Loucy (cell line): Measurements from ENCODE around the gene MOGAT3.

Experiments used
- H2AFZ ChIP-seq: fragments of 200-600 bp; sonication (generic); 2 replicates; pipeline ENCODE4 v1.6.0; 2016; ENCODE audit warnings: antibody characterized with exemption, mild to moderate bottlenecking, low read length, moderate library complexity
- H3F3A ChIP-seq: fragments of 200-600 bp; 2 replicates; pipeline ENCODE4 v1.6.0; 2016; ENCODE audit warnings: antibody characterized with exemption, low read depth, mild to moderate bottlenecking
- H3K27me3 ChIP-seq: fragments of 200-600 bp; sonication (generic); 2 replicates; pipeline ENCODE4 v1.6.1; 2014; ENCODE audit warnings: low read length, mild to moderate bottlenecking; ENCODE audit not compliant: insufficient read depth, poor library complexity, severe bottlenecking
- H3K36me3 ChIP-seq: fragments of 200-600 bp; sonication (generic); 2 replicates; pipeline ENCODE4 v1.6.1; 2016; ENCODE audit warnings: low read length; ENCODE audit not compliant: insufficient read depth
- H3K4me1 ChIP-seq: fragments of 200-600 bp; sonication (generic); 2 replicates; pipeline ENCODE4 v1.5.1; 2014; ENCODE audit warnings: low read length, mild to moderate bottlenecking; ENCODE audit not compliant: insufficient read depth, poor library complexity, severe bottlenecking
- H3K4me2 ChIP-seq: fragments of 200-600 bp; sonication (generic); 2 replicates; pipeline ENCODE4 v1.6.0; 2014; ENCODE audit warnings: antibody characterized with exemption, low read length, low read depth, mild to moderate bottlenecking; ENCODE audit not compliant: poor library complexity, severe bottlenecking
- H3K4me3 ChIP-seq: fragments of 200-600 bp; sonication (generic); 2 replicates; pipeline ENCODE4 v1.5.1; 2014; ENCODE audit warnings: low read length, mild to moderate bottlenecking, mixed read lengths; ENCODE audit not compliant: poor library complexity, severe bottlenecking
- H3K79me2 ChIP-seq: fragments of 200-600 bp; sonication (generic); 2 replicates; pipeline ENCODE4 v1.6.1; 2014; ENCODE audit warnings: low read length; ENCODE audit not compliant: insufficient read depth
- H3K9ac ChIP-seq: fragments of 200-600 bp; sonication (generic); 2 replicates; pipeline ENCODE4 v1.6.0; 2014; ENCODE audit warnings: mild to moderate bottlenecking, low read depth, low read length, moderate library complexity; ENCODE audit not compliant: poor library complexity, severe bottlenecking
- H3K9me2 ChIP-seq: fragments of 200-600 bp; sonication (generic); replicated peaks from 2 replicates; pipeline ENCODE4 v1.6.1; 2016; ENCODE audit warnings: low read depth, low read length, mixed read lengths
- H3K9me3 ChIP-seq: fragments of 200-600 bp; sonication (generic); 2 replicates; pipeline ENCODE4 v1.6.1; 2014; ENCODE audit warnings: mild to moderate bottlenecking, antibody characterized with exemption, low read length, low read depth; ENCODE audit not compliant: insufficient read depth
- H4K20me1 ChIP-seq: fragments of 200-600 bp; sonication (generic); 2 replicates; pipeline ENCODE4 v1.6.0; 2014; ENCODE audit warnings: antibody characterized with exemption, low read length, mild to moderate bottlenecking; ENCODE audit not compliant: insufficient read depth, poor library complexity, severe bottlenecking
- EZH2phosphoT487 ChIP-seq: fragments of 200-600 bp; IDR thresholded peaks from 2 replicates; pipeline ENCODE4 v1.6.1; 2018; ENCODE audit warnings: antibody characterized with exemption, mild to moderate bottlenecking, moderate library complexity, borderline replicate concordance
- TF ChIP-seq, protein P1 (sequence below): fragments of 200-600 bp; sonication (generic); conservative IDR thresholded peaks from 2 replicates; pipeline ENCODE4 v1.5.1; 2014; ENCODE audit warnings: mild to moderate bottlenecking, antibody characterized with exemption, low read length

Gene MOGAT3

DNA sequence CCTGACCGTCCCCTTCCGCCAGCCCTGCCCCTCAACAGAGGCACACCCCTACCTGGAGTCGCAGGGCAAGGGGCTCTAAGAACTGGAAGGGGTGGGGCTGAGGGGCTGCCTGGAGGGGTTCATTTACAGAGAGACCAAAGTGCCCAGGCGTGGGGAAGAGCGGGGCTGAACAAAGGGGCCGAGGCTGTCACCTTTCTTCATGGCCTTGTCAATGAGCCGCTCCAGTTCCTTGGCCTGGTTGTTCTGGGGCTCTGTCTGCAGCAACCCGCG, 39.0 kb upstream of the MOGAT3 start:
- no peak overlapping the region for H2AFZ ChIP-seq
- H3K4me1 ChIP-seq: peaks cover 7% of the 10 kb centered on the region
- H3K79me2 ChIP-seq: peaks cover 25% of the 10 kb centered on the region
- no peaks in the 10 kb centered on the region for H3F3A ChIP-seq
- no peaks in the 10 kb centered on the region for H3K36me3 ChIP-seq
- no peaks in the 10 kb centered on the region for H3K27me3 ChIP-seq
- no peak overlapping the region for H3K4me2 ChIP-seq
- peaks cover 10% of the 10 kb centered on the region for H4K20me1 ChIP-seq
- H3K9ac ChIP-seq: no peak overlapping the region
- no peaks in the 10 kb centered on the region for H3K9me2 ChIP-seq
- no peaks in the 10 kb centered on the region for H3K9me3 ChIP-seq
- TF ChIP-seq EZH2phosphoT487: no peak
- H3K4me3 ChIP-seq: no peak overlapping the region

DNA sequence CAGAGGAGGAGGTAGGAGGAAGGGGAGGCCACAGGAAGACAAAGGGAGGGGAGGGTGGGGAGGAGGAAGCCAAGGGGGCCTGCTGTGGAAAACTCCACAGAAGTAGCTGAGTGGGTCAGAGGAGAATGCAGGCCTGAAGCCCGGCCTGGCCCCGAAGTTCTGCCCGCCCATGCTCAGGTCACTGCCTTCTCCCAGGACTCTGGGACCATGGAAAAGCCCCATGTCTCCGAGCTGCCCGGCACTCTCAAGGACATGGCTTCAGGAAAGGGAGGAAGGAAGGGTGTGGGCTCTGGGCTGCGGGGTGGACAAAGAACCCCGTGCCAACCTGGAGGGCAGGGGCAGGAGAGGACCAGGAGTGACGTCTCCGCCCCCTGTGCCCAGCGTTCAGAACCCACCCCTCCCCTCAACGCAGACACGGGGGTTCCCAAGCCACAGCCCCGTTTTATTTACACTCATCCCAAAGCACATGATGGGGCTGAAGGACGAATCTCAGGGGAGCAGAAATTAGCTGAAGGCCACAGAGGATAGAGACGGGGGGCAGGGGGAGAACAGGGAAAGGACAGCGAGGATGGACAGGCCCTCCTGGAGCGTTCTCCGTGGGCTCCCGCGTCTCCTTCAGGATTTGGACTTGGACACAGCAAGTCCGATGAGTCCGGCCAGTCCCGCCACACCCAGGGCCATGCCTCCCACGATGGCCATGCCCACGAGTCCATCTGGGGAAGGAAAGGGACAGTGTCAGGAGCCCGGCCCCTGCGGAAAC, 38.5 kb upstream of the MOGAT3 start:
- H3K27me3 ChIP-seq: no peaks in the 10 kb centered on the region
- no peak overlapping the region for H3K4me2 ChIP-seq
- no peaks in the 10 kb centered on the region for H3K36me3 ChIP-seq
- peaks cover 8% of the 10 kb centered on the region for H4K20me1 ChIP-seq
- H3K9me2 ChIP-seq: no peaks in the 10 kb centered on the region
- H3K4me3 ChIP-seq: no peak overlapping the region
- H3K79me2 ChIP-seq: peaks cover 24% of the 10 kb centered on the region
- peaks cover 7% of the 10 kb centered on the region for H3K4me1 ChIP-seq
- no peak overlapping the region for H2AFZ ChIP-seq
- TF ChIP-seq, protein P1, sequence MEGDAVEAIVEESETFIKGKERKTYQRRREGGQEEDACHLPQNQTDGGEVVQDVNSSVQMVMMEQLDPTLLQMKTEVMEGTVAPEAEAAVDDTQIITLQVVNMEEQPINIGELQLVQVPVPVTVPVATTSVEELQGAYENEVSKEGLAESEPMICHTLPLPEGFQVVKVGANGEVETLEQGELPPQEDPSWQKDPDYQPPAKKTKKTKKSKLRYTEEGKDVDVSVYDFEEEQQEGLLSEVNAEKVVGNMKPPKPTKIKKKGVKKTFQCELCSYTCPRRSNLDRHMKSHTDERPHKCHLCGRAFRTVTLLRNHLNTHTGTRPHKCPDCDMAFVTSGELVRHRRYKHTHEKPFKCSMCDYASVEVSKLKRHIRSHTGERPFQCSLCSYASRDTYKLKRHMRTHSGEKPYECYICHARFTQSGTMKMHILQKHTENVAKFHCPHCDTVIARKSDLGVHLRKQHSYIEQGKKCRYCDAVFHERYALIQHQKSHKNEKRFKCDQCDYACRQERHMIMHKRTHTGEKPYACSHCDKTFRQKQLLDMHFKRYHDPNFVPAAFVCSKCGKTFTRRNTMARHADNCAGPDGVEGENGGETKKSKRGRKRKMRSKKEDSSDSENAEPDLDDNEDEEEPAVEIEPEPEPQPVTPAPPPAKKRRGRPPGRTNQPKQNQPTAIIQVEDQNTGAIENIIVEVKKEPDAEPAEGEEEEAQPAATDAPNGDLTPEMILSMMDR: no peak
- no peak for TF ChIP-seq EZH2phosphoT487
- no peaks in the 10 kb centered on the region for H3F3A ChIP-seq
- no peak overlapping the region for H3K9ac ChIP-seq
- H3K9me3 ChIP-seq: no peaks in the 10 kb centered on the region

DNA sequence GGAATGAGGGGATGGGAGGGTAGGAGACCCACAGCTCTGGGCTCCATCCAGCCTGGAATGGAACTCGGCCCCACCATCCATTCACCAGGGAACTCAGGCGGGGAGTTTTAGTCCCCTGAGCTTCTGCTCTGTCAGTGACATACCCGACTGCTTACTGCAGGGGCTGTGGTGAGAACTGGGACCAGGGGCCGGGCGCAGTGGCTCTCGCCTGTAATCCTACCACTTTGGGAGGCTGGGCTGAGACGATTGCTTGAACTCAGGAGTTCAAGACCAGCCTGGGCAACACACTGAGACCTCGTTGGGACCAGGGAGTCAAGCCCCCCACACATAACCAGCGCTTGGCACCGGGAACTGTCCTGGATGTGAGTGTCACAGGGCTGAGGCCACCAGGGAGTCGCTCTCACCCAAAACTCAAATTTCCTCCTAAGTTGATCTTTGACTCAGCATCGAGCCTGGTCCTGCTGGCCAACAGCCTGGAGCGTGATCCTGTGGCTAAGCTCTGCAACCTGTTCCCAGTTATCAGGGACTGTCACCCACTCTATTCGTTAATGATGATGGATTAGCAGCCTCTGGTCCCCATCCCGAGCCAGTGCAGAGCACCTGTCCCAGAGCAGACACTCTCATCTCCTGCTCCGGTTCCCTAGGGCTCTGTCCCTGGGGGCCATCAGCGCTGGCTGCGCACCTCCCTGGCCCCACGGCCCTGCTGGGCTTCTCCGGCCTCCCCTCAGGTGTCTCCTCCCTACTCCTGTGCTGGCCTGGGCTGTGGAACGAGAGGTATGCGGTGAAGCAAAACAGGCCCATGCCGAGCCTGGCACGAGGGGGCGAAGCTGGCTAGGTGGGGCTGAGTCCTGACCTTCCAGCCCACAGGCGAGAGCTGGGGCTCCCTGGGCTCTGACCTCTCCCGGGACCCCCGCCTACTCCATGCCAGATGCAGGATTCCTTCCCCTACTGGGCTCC, 37.7 kb upstream of the MOGAT3 start:
- Histone ChIP-seq H3K27me3 (no peaks in the 10 kb centered on the region), H3K9me3 (no peaks in the 10 kb centered on the region), H3K4me3 (no peak overlapping the region), H3K9ac (no peak overlapping the region), H3K36me3 (no peaks in the 10 kb centered on the region), H3K4me2 (no peak overlapping the region), H3F3A (no peaks in the 10 kb centered on the region), H3K79me2 (peaks cover 15% of the 10 kb centered on the region), H2AFZ (no peak overlapping the region), H3K4me1 (peaks cover under 1% of the 10 kb centered on the region), H4K20me1 (peaks cover under 1% of the 10 kb centered on the region), H3K9me2 (no peaks in the 10 kb centered on the region)
- TF ChIP-seq, protein P1: no peak
- TF ChIP-seq EZH2phosphoT487: no peak
